Measurements from ENCODE around the gene YEATS2. TPM values are rescaled to one million over a fixed set of nuclear protein-coding genes. Genes with fewer than 3 reads are reported as not detected.

YEATS2 gene
- total RNA-seq, 1 donor = 30.3 TPM

- TF ChIP-seq CTCF (IDR thresholded peaks at IDR 0.05; ENCODE audit: insufficient read depth, low read length) = no peak
- H3K4me3 ChIP-seq (ENCODE audit: low read depth, low read length) = no peak overlapping the region
- no peak for DNase-seq (ENCODE audit: low read depth)
Measured at GRCh38 chr3:183845090-183845489, 147.5 kb downstream of the YEATS2 start.

- DNase-seq (ENCODE audit: low read depth) = no peak
- no peak for TF ChIP-seq CTCF (IDR thresholded peaks at IDR 0.05; ENCODE audit: insufficient read depth, low read length)
- H3K4me3 ChIP-seq (ENCODE audit: low read depth, low read length) = no peak overlapping the region
Measured at GRCh38 chr3:183845608-183846288, 148.2 kb downstream of the YEATS2 start.

GRCh38 chr3:183854318-183855035 is 156.9 kb downstream of the YEATS2 start:
- H3K4me3 ChIP-seq (ENCODE audit: low read depth, low read length) = no peak overlapping the region
- no peak for TF ChIP-seq CTCF (IDR thresholded peaks at IDR 0.05; ENCODE audit: insufficient read depth, low read length)
- DNase-seq (ENCODE audit: low read depth) = no peak

- no peak overlapping the region for H3K4me3 ChIP-seq (ENCODE audit: low read depth, low read length)
- no peak for TF ChIP-seq CTCF (IDR thresholded peaks at IDR 0.05; ENCODE audit: insufficient read depth, low read length)
- DNase-seq (ENCODE audit: low read depth) = no peak
Measured at GRCh38 chr3:183857863-183858262, 160.3 kb downstream of the YEATS2 start.

Other genes starting within 250 kb of the YEATS2 start
- gene KLHL6, start 142.1 kb upstream of the YEATS2 start, total RNA-seq (ENCODE audit: low replicate concordance) = not detected in 2 replicates
- 56.0 and 92.1 TPM in 2 replicates for gene KLHL24, start 62.2 kb upstream of the YEATS2 start, total RNA-seq (ENCODE audit: low replicate concordance)
- gene MAP6D1, start 127.8 kb downstream of the YEATS2 start, total RNA-seq (ENCODE audit: low replicate concordance) = 1.4 and 6.0 TPM in 2 replicates
- 32.7 and 102 TPM in 2 replicates for gene PARL, start 187.1 kb downstream of the YEATS2 start, total RNA-seq (ENCODE audit: low replicate concordance)

Measured in fibroblast of the aortic adventitia (primary cell).